SU-DHL-6 (cell line): Measurements from ENCODE around the gene PNMA8A.

ENCODE experiments used
- H2AFZ ChIP-seq: fragments of 200-600 bp; sonication (generic); 2 replicates; pipeline ENCODE4 v1.6.1; 2014; ENCODE audit warnings: low read depth, mild to moderate bottlenecking, moderate library complexity, mixed read lengths, antibody characterized with exemption, low read length; ENCODE audit not compliant: severe bottlenecking
- H3F3A ChIP-seq: fragments of 200-600 bp; shearing (Covaris generic); 2 replicates; pipeline ENCODE4 v1.6.0; 2016; ENCODE audit warnings: antibody characterized with exemption, mild to moderate bottlenecking; ENCODE audit not compliant: insufficient read depth
- H3K27ac ChIP-seq: fragments of 200-600 bp; sonication (generic); 2 replicates; pipeline ENCODE4 v1.5.1; 2016; ENCODE audit warnings: low read depth, mild to moderate bottlenecking, low read length, moderate library complexity, mixed read lengths
- H3K27me3 ChIP-seq: fragments of 200-600 bp; sonication (generic), shearing (Covaris generic); 2 replicates; pipeline ENCODE4 v1.6.0; 2014; ENCODE audit warnings: mild to moderate bottlenecking, low read length
- H3K36me3 ChIP-seq: fragments of 200-600 bp; sonication (generic); 2 replicates; pipeline ENCODE4 v1.6.1; 2014; ENCODE audit warnings: mild to moderate bottlenecking, low read length, mixed read lengths
- H3K4me2 ChIP-seq: fragments of 300-600, 200-600 bp; shearing (Covaris generic), sonication (generic); 2 replicates; pipeline ENCODE4 v1.6.0; 2014; ENCODE audit warnings: low read length, low read depth, mild to moderate bottlenecking; ENCODE audit not compliant: poor library complexity, severe bottlenecking
- H3K4me3 ChIP-seq: fragments of 200-600 bp; sonication (generic); 2 replicates; pipeline ENCODE4 v1.5.1; 2014; ENCODE audit warnings: antibody characterized with exemption, low read length, mild to moderate bottlenecking, mixed read lengths; ENCODE audit not compliant: insufficient read depth, poor library complexity, severe bottlenecking
- H3K79me2 ChIP-seq: fragments of 200-600 bp; sonication (generic); 2 replicates; pipeline ENCODE4 v1.6.1; 2014; ENCODE audit warnings: mild to moderate bottlenecking, low read length, moderate library complexity; ENCODE audit not compliant: insufficient read depth
- H3K9ac ChIP-seq: fragments of 200-600 bp; sonication (generic); 2 replicates; pipeline ENCODE4 v1.7.0; 2014; ENCODE audit warnings: mild to moderate bottlenecking, low read length
- H3K9me2 ChIP-seq: fragments of 200-600 bp; sonication (generic); replicated peaks from 2 replicates; pipeline ENCODE4 v1.6.1; 2014; ENCODE audit warnings: low read length; ENCODE audit not compliant: insufficient read depth
- H3K9me3 ChIP-seq: fragments of 200-600 bp; sonication (generic); 2 replicates; pipeline ENCODE4 v1.6.1; 2014; ENCODE audit warnings: low read length, mixed read lengths; ENCODE audit not compliant: insufficient read depth
- H4K20me1 ChIP-seq: fragments of 200-600 bp; sonication (generic); 2 replicates; pipeline ENCODE4 v1.6.1; 2014; ENCODE audit warnings: low read depth, mild to moderate bottlenecking, antibody characterized with exemption, low read length, moderate library complexity, mixed read lengths
- EZH2phosphoT487 ChIP-seq: fragments of 200-600 bp; sonication (generic), shearing (Covaris generic); conservative IDR thresholded peaks from 2 replicates; pipeline ENCODE4 v1.6.1; 2018; ENCODE audit warnings: mild to moderate bottlenecking, antibody characterized with exemption, low read length, moderate library complexity, mixed read lengths
- TF ChIP-seq, protein P1 (sequence below): fragments of 200-600 bp; sonication (generic); IDR thresholded peaks from one replicate; pipeline ENCODE4 v1.5.1; 2017; ENCODE audit warnings: antibody characterized with exemption, mild to moderate bottlenecking, low read length, moderate library complexity; ENCODE audit not compliant: insufficient read depth, poor library complexity, severe bottlenecking

Gene PNMA8A

DNA sequence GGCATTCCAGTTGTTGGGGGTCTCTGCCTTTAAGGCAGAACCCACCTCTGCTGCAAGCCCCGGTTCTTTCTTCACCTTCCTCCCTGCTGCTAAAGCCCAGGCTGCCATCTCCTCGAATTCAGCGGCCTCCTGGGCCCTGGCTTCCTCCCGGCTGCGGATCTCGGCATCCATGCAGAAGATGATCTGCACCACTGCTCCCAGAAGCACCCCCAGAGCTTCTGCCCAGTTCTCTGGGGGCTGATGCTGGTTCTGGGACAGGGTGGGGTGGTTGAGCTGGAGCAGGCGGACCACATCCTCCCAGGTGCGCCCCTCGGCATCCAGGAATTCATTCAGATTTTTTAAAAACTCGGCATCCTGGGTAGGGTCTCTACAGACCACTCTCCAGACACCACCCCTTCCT lies 987 bp downstream of the PNMA8A start:
- Histone ChIP-seq H3K9ac (no peak overlapping the region), H3K4me2 (no peak overlapping the region), H4K20me1 (no peaks in the 10 kb centered on the region), H3K27ac (no peak overlapping the region), H3K9me3 (no peaks in the 10 kb centered on the region), H3K27me3 (no peaks in the 10 kb centered on the region), H3K9me2 (no peaks in the 10 kb centered on the region), H3F3A (peaks cover 24% of the 10 kb centered on the region), H3K79me2 (no peaks in the 10 kb centered on the region), H2AFZ (no peak overlapping the region), H3K4me3 (no peak overlapping the region), H3K36me3 (no peaks in the 10 kb centered on the region)
- TF ChIP-seq EZH2phosphoT487 = no peak
- TF ChIP-seq, protein P1, sequence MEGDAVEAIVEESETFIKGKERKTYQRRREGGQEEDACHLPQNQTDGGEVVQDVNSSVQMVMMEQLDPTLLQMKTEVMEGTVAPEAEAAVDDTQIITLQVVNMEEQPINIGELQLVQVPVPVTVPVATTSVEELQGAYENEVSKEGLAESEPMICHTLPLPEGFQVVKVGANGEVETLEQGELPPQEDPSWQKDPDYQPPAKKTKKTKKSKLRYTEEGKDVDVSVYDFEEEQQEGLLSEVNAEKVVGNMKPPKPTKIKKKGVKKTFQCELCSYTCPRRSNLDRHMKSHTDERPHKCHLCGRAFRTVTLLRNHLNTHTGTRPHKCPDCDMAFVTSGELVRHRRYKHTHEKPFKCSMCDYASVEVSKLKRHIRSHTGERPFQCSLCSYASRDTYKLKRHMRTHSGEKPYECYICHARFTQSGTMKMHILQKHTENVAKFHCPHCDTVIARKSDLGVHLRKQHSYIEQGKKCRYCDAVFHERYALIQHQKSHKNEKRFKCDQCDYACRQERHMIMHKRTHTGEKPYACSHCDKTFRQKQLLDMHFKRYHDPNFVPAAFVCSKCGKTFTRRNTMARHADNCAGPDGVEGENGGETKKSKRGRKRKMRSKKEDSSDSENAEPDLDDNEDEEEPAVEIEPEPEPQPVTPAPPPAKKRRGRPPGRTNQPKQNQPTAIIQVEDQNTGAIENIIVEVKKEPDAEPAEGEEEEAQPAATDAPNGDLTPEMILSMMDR = no peak

DNA sequence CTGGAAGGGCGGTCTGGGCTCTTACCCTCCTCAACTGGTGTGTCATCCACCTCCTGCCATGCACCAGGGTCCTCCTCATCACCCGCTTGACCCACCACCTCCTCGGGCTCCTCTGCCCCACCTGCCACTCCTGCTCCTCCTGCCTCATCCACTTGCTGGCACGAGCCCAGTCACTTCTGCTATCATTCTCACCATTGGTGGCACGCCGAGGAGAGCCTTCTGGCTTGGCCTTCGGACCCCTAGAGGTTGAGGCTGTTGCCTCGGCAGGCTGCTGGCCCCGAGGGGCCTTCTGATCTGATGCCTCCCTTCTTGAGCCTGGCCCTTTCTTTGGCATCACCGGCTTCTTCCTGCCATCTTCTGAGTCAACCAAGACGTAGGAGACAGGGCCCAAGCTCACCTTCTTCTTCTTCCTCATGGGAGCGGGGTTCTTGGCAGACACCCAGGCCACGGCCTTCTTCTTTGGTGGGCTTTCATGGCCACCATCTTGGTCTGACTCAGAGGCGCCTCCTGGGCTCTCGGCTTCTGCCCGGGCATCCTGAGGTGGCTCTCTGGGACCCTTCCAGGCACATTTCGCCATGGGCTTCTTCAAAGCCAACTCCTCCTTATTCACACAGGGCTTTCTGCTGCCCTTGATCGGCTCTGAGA lies 1.7 kb downstream of the PNMA8A start:
- H3K9me2 ChIP-seq = no peaks in the 10 kb centered on the region
- H3K9me3 ChIP-seq = no peaks in the 10 kb centered on the region
- H3K79me2 ChIP-seq = no peaks in the 10 kb centered on the region
- no peak overlapping the region for H2AFZ ChIP-seq
- H3K36me3 ChIP-seq = no peaks in the 10 kb centered on the region
- no peak overlapping the region for H3K27ac ChIP-seq
- no peaks in the 10 kb centered on the region for H3K27me3 ChIP-seq
- TF ChIP-seq, protein P1 = no peak
- no peak for TF ChIP-seq EZH2phosphoT487
- peaks cover 31% of the 10 kb centered on the region for H3F3A ChIP-seq
- H3K4me2 ChIP-seq = no peak overlapping the region
- no peaks in the 10 kb centered on the region for H4K20me1 ChIP-seq
- no peak overlapping the region for H3K4me3 ChIP-seq
- no peak overlapping the region for H3K9ac ChIP-seq

DNA sequence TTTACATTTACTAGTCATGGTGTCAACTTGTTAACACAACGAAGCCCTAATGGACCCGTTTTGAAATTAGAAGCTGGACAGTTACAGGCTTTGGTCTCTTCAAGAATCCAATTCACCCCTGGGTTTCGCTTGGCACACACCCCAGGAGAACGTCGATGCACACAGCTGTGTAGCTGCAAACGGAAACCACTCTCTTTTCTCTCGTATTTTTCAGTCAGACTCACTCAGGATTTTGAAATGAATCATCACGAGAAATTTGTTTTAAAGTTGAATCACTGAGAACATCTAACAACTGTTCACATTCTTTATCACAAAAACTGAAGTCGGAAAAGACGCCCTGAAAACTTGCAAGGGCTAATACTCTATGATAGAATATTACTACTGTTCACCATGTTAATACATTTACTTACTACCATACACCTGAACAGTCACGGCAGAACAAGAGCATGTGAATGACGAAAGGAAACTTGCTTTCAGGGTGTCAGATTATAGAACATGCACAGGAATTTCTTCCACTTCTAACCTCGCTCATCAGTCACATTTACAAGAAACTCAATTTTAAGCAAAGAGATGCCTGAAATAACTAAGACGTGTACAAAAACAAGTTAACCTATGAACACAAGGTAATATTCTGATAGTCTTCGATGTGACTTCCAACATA lies 4.7 kb downstream of the PNMA8A start:
- Histone ChIP-seq H3K4me3 (no peak overlapping the region), H3K27me3 (no peaks in the 10 kb centered on the region), H3K9ac (peak overlapping the region; percentile 48), H3F3A (peaks cover 44% of the 10 kb centered on the region), H3K79me2 (no peaks in the 10 kb centered on the region), H2AFZ (no peak overlapping the region), H3K36me3 (no peaks in the 10 kb centered on the region), H3K4me2 (peak overlapping the region; percentile 62), H4K20me1 (no peaks in the 10 kb centered on the region), H3K27ac (peak overlapping the region; percentile 96), H3K9me2 (no peaks in the 10 kb centered on the region), H3K9me3 (no peaks in the 10 kb centered on the region)
- TF ChIP-seq EZH2phosphoT487 = no peak
- TF ChIP-seq, protein P1 = no peak
